AG10803 (cell line): ENCODE results near the gene ZNF319.

Experiments
- DNase-seq: peaks from one replicate; pipeline ENCODE4 v3.0.0; 2010; ENCODE audit warnings: low read depth
- H3K4me3 ChIP-seq: 2 replicates; pipeline ENCODE4 v1.5.1; 2011; ENCODE audit warnings: mild to moderate bottlenecking, low read length, control low read depth
- TF ChIP-seq, protein P1 (sequence below): conservative IDR thresholded peaks from 2 replicates; pipeline ENCODE4 v1.5.1; 2011; ENCODE audit warnings: mild to moderate bottlenecking, low read length, control low read depth, inconsistent platforms

The ZNF319 gene

DNA sequence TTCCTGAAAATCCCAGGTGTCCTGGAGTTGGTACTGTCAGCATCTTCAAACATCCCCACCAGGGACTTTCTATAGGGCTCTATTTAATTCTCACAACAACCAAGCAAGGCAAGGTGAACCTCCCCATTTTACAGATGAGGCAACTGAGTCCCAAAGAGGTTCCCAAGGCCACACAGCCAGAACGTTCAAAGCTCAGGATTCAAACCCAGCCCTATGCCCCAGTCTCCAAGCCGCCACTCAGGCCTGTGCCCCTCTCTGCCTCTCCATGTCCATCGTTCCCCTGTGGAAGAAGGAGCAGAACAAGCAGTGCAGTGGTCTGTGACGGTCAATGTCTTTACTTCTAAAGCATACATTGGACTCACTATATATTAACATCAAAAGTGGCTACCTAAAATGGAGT lies 6.1 kb downstream of the ZNF319 start:
- H3K4me3 ChIP-seq, result no peak overlapping the region

DNA sequence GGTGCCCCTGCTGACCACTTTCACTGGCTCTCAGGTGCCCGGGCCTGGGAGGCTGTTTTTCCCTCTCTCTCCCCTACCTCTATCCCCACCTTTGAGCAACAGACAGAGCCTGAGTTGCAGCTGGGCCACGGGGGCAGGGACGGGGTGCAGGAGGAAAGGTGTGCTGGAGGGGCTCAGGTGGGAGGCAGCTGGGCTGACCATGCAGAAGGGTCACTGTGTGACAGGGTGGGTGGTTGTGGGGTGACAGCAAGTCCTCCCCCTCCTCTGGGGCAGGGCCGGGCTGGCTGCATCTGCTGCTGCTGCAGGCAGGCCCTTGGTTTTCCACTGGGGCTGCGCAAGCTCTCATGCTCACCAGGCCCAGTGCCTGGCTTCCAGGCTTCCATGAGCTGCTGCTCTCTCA lies 6.6 kb downstream of the ZNF319 start:
- no peak overlapping the region for H3K4me3 ChIP-seq
- no peak for DNase-seq
- TF ChIP-seq, protein P1, sequence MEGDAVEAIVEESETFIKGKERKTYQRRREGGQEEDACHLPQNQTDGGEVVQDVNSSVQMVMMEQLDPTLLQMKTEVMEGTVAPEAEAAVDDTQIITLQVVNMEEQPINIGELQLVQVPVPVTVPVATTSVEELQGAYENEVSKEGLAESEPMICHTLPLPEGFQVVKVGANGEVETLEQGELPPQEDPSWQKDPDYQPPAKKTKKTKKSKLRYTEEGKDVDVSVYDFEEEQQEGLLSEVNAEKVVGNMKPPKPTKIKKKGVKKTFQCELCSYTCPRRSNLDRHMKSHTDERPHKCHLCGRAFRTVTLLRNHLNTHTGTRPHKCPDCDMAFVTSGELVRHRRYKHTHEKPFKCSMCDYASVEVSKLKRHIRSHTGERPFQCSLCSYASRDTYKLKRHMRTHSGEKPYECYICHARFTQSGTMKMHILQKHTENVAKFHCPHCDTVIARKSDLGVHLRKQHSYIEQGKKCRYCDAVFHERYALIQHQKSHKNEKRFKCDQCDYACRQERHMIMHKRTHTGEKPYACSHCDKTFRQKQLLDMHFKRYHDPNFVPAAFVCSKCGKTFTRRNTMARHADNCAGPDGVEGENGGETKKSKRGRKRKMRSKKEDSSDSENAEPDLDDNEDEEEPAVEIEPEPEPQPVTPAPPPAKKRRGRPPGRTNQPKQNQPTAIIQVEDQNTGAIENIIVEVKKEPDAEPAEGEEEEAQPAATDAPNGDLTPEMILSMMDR, result no peak

More for the DNA sequence above, 6.1 kb downstream of the ZNF319 start:
- DNase-seq, result no peak
- TF ChIP-seq, protein P1, result no peak

DNA sequence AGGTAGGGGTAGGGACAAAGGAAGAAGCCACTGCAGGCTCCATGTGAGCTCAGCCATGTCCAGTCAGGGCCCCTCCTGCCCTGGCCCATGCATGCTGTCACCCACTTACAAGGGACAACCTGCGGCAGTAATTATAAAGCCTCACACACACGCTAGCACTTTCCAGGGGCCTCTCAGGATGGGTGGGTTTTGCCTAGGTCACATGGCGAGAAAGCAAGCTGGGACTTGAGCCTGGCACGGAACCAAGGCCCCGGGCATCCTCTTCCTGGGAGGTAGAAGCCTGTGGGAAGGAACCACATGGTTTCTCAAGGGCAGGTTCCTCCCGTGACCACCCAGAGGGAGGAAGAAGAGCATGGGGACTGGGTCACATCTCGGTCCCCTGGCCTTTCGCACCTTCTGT lies 7.0 kb downstream of the ZNF319 start:
- H3K4me3 ChIP-seq, result no peak overlapping the region
- no peak for DNase-seq
- TF ChIP-seq, protein P1, result no peak

DNA sequence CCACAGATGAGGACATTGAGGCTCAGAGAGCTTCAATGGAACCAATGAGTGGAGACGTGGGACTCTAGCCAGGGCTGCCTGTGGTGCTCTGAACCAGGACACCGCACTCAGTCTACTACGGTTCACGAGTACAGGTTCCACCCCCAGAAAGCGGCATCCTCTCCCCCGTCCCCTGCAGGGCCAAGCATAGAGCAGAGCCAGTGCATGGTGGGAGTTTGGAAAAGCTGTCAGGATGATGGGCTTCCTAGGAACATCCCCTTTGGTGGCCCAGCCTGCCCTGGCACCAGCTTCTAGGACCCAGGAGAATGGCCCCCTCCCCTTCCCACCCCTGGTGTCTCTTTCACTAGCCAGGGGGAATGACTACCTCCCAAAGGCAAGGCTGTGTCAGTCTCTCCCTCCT lies 8.4 kb downstream of the ZNF319 start:
- H3K4me3 ChIP-seq, result no peak overlapping the region
- TF ChIP-seq, protein P1, result no peak
- DNase-seq, result no peak

DNA sequence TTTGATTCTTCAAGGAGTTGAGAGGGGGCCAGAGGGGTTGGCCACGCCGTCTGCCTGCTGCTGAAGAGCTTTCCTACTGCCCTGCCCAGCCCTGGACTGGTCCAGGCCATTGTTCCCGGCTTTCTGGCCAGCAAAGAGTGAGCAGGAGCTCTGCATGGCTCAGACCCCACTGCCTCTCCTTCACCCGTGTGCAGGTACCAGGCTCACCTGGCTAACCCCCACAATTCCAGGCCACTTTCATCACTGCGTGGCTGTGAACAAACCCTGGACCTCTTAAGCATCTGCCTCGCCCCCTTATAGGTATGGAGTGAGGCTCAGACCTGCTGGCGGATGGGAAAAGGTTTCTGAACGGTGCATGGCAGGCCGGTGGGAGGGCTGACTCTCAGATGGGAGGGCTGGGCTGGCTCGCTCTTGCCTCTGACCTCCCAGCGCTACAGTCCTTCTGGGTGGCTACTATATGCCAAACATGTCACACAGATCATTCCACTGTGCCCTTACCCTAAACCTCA lies 8.9 kb downstream of the ZNF319 start:
- no peak overlapping the region for H3K4me3 ChIP-seq
- TF ChIP-seq, protein P1, result no peak
- DNase-seq, result no peak

DNA sequence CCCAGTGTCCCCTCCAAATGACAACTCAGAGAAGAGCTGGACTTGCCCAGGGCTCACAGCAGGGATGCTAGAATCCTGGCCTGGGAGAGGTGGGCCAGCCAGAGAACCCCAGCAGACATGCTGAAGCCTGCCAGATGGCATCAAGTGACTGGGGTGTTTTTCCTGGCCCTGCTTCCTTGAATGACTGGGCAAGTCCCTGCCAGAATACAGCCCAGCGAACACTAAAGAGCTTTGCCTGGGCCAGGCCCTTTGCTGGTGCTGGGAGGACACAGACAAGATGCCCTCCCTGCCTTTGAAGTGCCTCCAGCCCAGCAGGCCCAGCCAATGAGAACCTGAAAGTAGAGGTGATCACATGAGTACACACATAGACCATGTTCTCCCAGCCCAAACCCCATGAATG lies 11.5 kb downstream of the ZNF319 start:
- TF ChIP-seq, protein P1, result no peak
- no peak for DNase-seq
- no peak overlapping the region for H3K4me3 ChIP-seq

DNA sequence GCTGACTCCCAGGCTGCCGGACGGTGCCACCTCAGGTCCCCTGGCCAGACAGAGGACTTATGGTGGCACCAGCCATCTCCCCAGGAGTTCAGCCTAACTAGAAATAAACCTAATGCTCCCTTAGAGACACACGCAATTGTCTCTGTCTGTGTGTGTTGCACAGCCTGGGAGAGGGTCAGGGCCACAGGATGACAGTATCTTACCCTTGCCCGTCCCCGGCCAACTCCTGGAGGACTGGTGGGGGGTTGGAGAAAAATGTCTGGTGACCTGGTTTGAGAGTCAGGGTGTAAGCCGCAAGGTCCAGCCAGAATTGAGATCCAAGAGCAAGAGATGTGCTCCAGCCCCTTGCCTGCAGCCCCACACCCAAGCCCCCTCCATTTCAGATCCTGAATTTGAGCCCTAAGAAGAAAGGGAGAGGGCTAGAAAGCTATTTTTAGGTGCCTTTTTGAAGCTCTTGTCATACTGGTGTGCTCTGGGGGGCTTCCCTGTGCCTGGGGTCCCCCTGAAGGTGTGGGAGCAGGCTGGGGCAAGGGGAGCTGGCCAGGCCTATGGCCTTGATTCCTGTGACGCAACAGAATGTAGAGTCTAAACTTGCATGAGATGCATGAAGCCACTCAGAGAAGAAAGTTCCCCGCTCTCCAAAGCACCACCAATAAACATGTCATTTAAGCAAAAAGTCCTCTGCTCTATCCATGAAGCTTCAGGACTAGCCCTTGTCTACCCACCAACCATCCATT lies 12.9 kb downstream of the ZNF319 start:
- DNase-seq, result no peak
- TF ChIP-seq, protein P1, result no peak
- no peak overlapping the region for H3K4me3 ChIP-seq
